Cardiac septum (tissue), 1 donor: ENCODE measurements around the gene TRIM32. TPM values are rescaled to one million over a fixed set of nuclear protein-coding genes. Genes with fewer than 3 reads are reported as not detected.

Source experiments
- DNase-seq: peaks from one replicate; pipeline ENCODE4 v3.0.0-alpha.2; 2020; ENCODE audit warnings: low spot score
- intact Hi-C: fragments of 100-400 bp; cut with DNase I; formaldehyde crosslinking; loops from one replicate; pipeline ENCODE4 v1.14.0; 2022
- long read RNA-seq: library from polyadenylated mRNA; unstranded; transcript quantifications from one replicate; pipeline ENCODE4 v2.0.0, GENCODE V29; 2021
- total RNA-seq: library from RNA; stranded (reverse); fragmentation: NEBNext Ultra II Directional; extraction: Animal tissue kit (Norgen Biotek cat#: 25700); gene quantifications from one replicate; pipeline ENCODE4 v1.2.1, GENCODE V29; 2021
- donor health status: DM: no; HTN: no; CAD: no.

TRIM32 gene, protein sequence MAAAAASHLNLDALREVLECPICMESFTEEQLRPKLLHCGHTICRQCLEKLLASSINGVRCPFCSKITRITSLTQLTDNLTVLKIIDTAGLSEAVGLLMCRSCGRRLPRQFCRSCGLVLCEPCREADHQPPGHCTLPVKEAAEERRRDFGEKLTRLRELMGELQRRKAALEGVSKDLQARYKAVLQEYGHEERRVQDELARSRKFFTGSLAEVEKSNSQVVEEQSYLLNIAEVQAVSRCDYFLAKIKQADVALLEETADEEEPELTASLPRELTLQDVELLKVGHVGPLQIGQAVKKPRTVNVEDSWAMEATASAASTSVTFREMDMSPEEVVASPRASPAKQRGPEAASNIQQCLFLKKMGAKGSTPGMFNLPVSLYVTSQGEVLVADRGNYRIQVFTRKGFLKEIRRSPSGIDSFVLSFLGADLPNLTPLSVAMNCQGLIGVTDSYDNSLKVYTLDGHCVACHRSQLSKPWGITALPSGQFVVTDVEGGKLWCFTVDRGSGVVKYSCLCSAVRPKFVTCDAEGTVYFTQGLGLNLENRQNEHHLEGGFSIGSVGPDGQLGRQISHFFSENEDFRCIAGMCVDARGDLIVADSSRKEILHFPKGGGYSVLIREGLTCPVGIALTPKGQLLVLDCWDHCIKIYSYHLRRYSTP
- total RNA-seq: 13.1 TPM
- long read RNA-seq, partial matches to known transcripts: 0 of 7 reads
- long read RNA-seq, other reads (novel, unspliced or antisense): 3 of 7 reads

- peak; percentile 94 for DNase-seq
- intact Hi-C loops: no loop called here
Observed at GRCh38 chr9:116687074-116687753, at the start of gene TRIM32. Gene TRIM32 (plus strand): TSS chr9:116687305. CDS start chr9:116697743, 10,438 bp downstream.

- intact Hi-C loops: no loop called here
Observed at GRCh38 chr9:116639251-116639741, 47.8 kb upstream of the TRIM32 start.

GRCh38 chr9:116641292-116642059, 45.6 kb upstream of the TRIM32 start:
- intact Hi-C loops: no loop called here
- no peak for DNase-seq

More at GRCh38 chr9:116639251-116639741, 47.8 kb upstream of the TRIM32 start:
- DNase-seq: no peak

- intact Hi-C loops: no loop called here
- DNase-seq: no peak
Observed at GRCh38 chr9:116643691-116644090, 43.4 kb upstream of the TRIM32 start.

DNA sequence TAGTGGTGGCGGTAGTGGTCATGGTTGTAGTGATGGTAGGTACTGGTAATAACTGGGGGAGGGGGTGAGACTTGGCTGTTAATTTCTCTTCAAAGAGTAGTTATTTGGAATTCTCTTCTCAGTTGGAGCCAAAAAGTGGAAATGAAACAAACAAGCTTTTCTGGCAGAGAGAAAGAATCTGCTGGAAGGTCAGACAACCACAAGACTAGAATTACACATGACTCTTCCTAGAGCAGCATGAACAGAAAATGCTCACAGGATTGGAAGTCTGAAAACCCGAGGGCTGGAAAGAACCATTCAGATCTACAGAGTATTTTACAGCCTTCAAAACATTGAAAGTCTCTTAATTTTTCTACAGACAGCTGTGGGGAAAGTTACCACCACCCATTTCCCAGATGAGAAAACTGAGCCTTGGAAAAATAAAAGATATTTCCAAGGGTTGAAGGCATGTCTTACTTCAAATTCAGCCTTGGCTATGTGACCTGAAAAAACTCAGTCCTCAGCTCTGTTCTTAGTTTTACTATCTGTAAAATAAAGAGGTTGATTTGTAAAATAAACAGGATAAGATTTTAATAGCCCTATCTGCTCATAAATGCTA, 42.9 kb upstream of the TRIM32 start:
- intact Hi-C loops: no loop called here
- no peak for DNase-seq

GRCh38 chr9:116646661-116647514, 40.2 kb upstream of the TRIM32 start:
- intact Hi-C loops: loop anchor here (5.0 kb wide), 4 partner anchors 75 to 765 kb away; no protein-coding TSS in a partner anchor
- no peak for DNase-seq

DNA sequence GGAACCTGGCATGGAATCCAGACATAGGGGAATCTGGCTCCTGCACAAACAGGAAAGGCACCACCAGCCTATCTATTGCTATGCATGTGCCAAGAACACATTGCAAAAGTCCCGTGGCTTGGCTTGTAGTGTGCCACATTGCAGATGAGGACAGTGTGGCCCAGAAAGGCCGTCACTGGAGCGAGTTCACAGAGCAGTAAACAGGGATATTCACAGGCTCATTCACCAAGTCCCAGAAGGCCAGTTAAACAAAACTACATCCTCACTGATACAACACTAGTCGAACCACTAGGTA, 39.6 kb upstream of the TRIM32 start:
- DNase-seq: no peak
- intact Hi-C loops: loop anchor here (5.0 kb wide), 4 partner anchors 75 to 765 kb away; no protein-coding TSS in a partner anchor

- intact Hi-C loops: no loop called here
- no peak for DNase-seq
Observed at GRCh38 chr9:116653348-116654058, 33.6 kb upstream of the TRIM32 start.

DNA sequence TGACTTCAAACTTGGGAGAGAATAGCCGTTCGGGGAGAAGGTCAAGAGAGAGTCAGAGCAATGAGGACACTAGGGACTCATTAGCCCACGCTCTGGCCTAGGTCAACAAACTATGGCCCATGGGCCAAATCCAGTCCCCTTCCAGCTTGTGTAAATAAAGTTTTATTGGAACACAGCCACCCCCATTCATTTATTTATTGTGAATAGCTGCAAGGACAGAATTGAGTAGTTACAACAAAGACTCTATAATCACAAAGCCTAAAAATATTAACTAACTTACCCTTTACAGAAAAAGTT, 33.1 kb upstream of the TRIM32 start:
- DNase-seq: no peak

GRCh38 chr9:116656501-116656971, 30.6 kb upstream of the TRIM32 start:
- intact Hi-C loops: loop anchor here (5.0 kb wide), 2 partner anchors 504 to 1064 kb away; partner anchors contain the start of gene PAPPA
- no peak for DNase-seq

More for the DNA sequence above, 33.1 kb upstream of the TRIM32 start:
- intact Hi-C loops: no loop called here

DNA sequence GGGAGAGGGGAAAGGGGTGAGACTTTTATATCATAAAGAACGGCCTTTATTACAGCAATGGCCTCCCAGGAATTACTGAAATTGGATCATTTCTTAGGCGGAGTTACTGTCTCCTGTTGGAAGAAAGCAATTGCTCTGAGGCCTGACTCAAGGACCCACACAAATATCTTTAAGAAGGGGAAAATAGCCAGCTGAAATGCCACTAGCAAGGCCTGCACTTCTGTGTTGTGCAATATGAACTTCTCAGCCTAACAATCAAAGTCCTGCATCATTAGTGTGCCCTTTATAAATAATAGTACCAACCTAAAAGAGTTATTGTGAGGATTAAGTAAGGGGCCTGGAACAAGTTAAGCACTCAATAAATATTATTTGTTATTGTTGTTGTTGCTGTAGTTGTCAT, 30.1 kb upstream of the TRIM32 start:
- intact Hi-C loops: loop anchor here (5.0 kb wide), 2 partner anchors 505 to 1065 kb away; partner anchors contain the start of gene PAPPA

GRCh38 chr9:116658265-116658664, 28.8 kb upstream of the TRIM32 start:
- intact Hi-C loops: loop anchor here (5.0 kb wide), 2 partner anchors 506 to 1066 kb away; partner anchors contain the start of gene PAPPA
- DNase-seq: no peak

More for the DNA sequence above, 30.1 kb upstream of the TRIM32 start:
- no peak for DNase-seq

- no peak for DNase-seq
- intact Hi-C loops: no loop called here
Observed at GRCh38 chr9:116661037-116661954, 25.8 kb upstream of the TRIM32 start.

DNA sequence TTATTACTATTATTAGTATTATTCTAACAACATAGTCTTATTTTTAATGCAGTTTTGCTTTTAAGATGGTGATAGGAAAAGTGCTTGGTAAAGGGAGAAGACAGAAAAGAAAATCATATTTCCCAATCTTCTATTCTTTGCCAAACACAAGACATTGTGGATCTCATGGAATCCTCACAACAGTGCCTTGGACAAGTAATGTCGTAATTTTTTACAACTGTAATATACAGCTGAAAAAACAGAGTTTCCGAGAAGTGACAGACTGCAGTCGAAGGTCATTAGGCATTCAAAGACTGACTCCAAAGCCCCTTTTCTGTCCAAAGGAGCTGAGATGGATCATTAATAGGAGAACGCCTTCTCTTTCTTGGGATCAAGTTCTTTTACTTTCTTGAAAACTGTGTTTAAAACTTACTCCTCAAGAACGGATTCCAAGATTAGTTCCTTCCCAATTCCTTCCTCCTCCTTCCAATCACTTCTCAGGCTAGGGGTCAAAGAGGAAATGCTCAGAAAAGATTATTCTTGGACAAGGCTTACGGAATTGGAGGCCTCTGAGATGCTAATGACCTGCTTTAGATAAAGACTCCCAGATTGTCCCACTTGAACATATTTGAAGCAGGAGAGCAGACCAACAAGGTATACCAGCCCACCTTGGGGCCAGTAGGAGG, 24.3 kb upstream of the TRIM32 start:
- intact Hi-C loops: no loop called here
- DNase-seq: no peak

- intact Hi-C loops: no loop called here
- no peak for DNase-seq
Observed at GRCh38 chr9:116663581-116663980, 23.5 kb upstream of the TRIM32 start.
